Pancreas (tissue), 10 donors: Measurements from ENCODE around the gene FKBP10. TPM values are rescaled to one million over a fixed set of nuclear protein-coding genes. Genes with fewer than 3 reads are reported as not detected.
"Not testable (repeated sequence)": the region's sequence is repeated elsewhere in the genome, so short reads cannot be mapped to it uniquely, and the experiment has no call there.

Experiments
- ATAC-seq, 4 donors: fragments of 200-7000 bp; cut with Tn5 transposase; one replicate each; pipeline versions ENCODE4 v1.8.0 to v1.9.1; 2020; ENCODE audit warnings: mild to moderate bottlenecking in 4 of 4, moderate library complexity in 4 of 4
- DNase-seq, 6 donors: peaks; one replicate each; pipeline ENCODE4 v3.0.0-alpha.2; 2020
- FAIRE-seq: peaks from 2 replicates; lab custom pipeline; 2012; peaks lifted over from hg19 to GRCh38; lab: Jason Lieb, UNC
- H3K27ac ChIP-seq, 4 donors: fragments of 200-600 bp; sonication (generic); 1 replicate in 3 of 4; 2 replicates in 1 of 4; pipeline versions ENCODE4 v1.5.0 to v1.8.0; 2020
- H3K27me3 ChIP-seq, 4 donors: fragments of 200-600 bp; one replicate each; pipeline ENCODE4 v1.8.0; 2021
- H3K36me3 ChIP-seq, 3 donors: fragments of 200-600 bp; sonication (generic) in 1 of 3; one replicate each; pipeline versions ENCODE4 v1.5.0 to v1.8.0; 2020 to 2021
- H3K4me1 ChIP-seq, 3 donors: fragments of 200-600 bp; one replicate each; pipeline ENCODE4 v1.8.0; 2021
- H3K4me3 ChIP-seq, 4 donors: fragments of 200-600 bp; sonication (generic) in 2 of 4; one replicate each; pipeline versions ENCODE4 v1.5.0 to v1.8.0; 2020 to 2021
- H3K9me3 ChIP-seq, 4 donors: fragments of 200-600 bp; one replicate each; pipeline ENCODE4 v1.8.0; 2021
- CTCF ChIP-seq, 4 donors: fragments of 200-600 bp; sonication (generic) in 3 of 4; IDR thresholded peaks; one replicate each; pipeline versions ENCODE4 v1.5.0 to v1.8.0; 2021; ENCODE audit warnings: antibody characterized with exemption in 4 of 4
- WGBS, 2 donors: extraction: QIAGEN DNeasy Blood & Tissue Kit; methylation state at CpG; one replicate each; pipeline ENCODE4 v1.1.7; 2013; 5-methylcytosine and 5-hydroxymethylcytosine counted together
- intact Hi-C, 3 donors: fragments of 100-400 bp; cut with DNase I; formaldehyde crosslinking; loops; one replicate each; pipeline versions ENCODE4 v1.11.1 to v1.14.2; 2022
- polyA plus RNA-seq, 2 donors: library from polyadenylated mRNA; stranded (reverse); fragments of 200-250 nt; gene quantifications; one replicate each; pipeline ENCODE4 v1.2.3, GENCODE V29; 2013
- total RNA-seq, 6 donors: library from RNA; stranded (reverse); fragmentation: NEBNext Ultra II Directional in 4 of 6; extraction: Animal tissue kit (Norgen Biotek cat#: 25700) in 4 of 6; gene quantifications; one replicate each; pipeline versions ENCODE4 v1.2.1 to v1.2.4, GENCODE V29; 2021 to 2023
- donor health status: healthy with polysubstance abuse.
- donor health status: DM: no; HTN: no; CAD: no; lungs with moderate emphysema.
- donor health status: DM: no; HTN: no; CAD: no.
- donor health status: control.
- donor health status: control.
- donor health status: Bipolar disorder and iron deficiency.
- donor health status: DM: yes; HTN: yes; CAD: no.
- donor health status: DM: no; HTN: no; CAD: no.
- donor health status: DM: no; HTN: no; CAD: no.
- donor health status: DM: yes; HTN: yes; CAD: no.

The FKBP10 gene
- total and polyA plus RNA-seq, 8 donors = 4.5 to 35.3 (median 11.7) TPM

DNA sequence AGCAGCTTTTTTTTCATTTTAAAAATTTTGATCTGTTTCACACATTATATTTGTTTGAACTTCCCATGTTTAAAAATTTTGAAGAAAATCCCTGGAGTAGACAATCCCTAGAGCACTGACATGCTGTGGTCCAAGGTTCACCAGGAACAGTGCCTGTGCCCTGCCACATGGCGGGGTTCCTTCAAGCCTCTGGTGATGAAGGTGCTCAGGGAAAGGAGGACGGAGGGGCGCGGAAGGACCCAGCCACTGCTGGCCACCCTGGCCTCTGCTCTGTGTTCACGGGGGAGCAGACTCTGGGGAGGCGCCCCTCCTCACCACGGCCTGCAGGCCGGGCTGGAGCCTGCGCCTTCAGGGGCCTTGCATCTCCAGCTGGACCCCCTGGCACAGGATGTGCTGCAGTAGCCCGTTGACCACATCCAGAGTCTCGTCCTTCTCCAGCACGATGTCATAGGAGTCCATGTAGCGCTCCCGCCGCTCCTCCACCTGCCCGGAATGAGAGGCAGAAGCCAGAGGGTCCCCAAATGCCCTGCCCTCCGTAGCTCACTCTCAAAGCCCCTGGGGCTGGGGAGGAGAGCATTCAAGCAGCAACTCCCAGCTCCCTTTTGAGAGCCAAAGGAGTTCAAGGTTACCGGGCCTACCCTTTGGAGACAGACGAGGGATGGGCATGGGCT lies 12.5 kb downstream of the FKBP10 start:
- FAIRE-seq (no peak), ATAC-seq (no peak), DNase-seq (peak in 2 of 6 donors; percentile 34 to 47)
- Histone ChIP-seq H3K4me1 (no peaks in the 10 kb centered on the region), H3K9me3 (no peaks in the 10 kb centered on the region), H3K27me3 (no peaks in the 10 kb centered on the region), H3K4me3 (no peak overlapping the region), H3K27ac (no peak overlapping the region), H3K36me3 (peaks cover 0 to 45% (median 6%) of the 10 kb centered on the region in 3 donors)
- WGBS, 2 donors = 89 to 94% methylated on average over 19 of the region's 19 CpGs
- no peak for TF ChIP-seq CTCF (IDR thresholded peaks at IDR 0.05)
- intact Hi-C loops = no loop called here

GRCh38 chr17:41829961-41830360 lies 17.2 kb downstream of the FKBP10 start:
- H3K4me1 ChIP-seq, H3K27ac ChIP-seq, FAIRE-seq, intact Hi-C loops, H3K27me3 ChIP-seq, ATAC-seq, H3K9me3 ChIP-seq, H3K4me3 ChIP-seq: not testable (repeated sequence)
- WGBS, 2 donors = 81 to 82% methylated on average over 10 of the region's 10 CpGs
- H3K36me3 ChIP-seq = peaks cover 0 to 52% (median 6%) of the 10 kb centered on the region in 3 donors
- DNase-seq = peak in 2 of 6 donors; percentile 12 to 18

- H3K27me3 ChIP-seq = no peaks in the 10 kb centered on the region
- WGBS, 2 donors = 10 to 11% methylated on average over 13 of the region's 13 CpGs
- no peak for TF ChIP-seq CTCF (IDR thresholded peaks at IDR 0.05)
- peak overlapping the region; percentile 56 to 93 (median 84) for H3K4me3 ChIP-seq
- no peak for FAIRE-seq
- intact Hi-C loops = no loop called here
- peak; percentile 17 to 51 (median 49) for ATAC-seq
- H3K36me3 ChIP-seq = peaks cover 0 to 12% (median 0%) of the 10 kb centered on the region in 3 donors
- H3K27ac ChIP-seq = peak overlapping the region in 2 of 4 donors; percentile 4 to 44
- no peak for DNase-seq
- H3K4me1 ChIP-seq = peaks cover 0 to 5% (median 5%) of the 10 kb centered on the region in 3 donors
- H3K9me3 ChIP-seq = no peaks in the 10 kb centered on the region
Measured at GRCh38 chr17:41835214-41835799, 22.5 kb downstream of the FKBP10 start.

GRCh38 chr17:41835800-41836549 lies 23.2 kb downstream of the FKBP10 start, which contains the start of gene NT5C3B:
NT5C3B (minus strand) TSS chr17:41836232; CDS start chr17:41836193, 39 bp downstream.
- Histone ChIP-seq H3K4me3 (peak within 1 kb of the TSS; percentile 56 to 93 (median 84)), H3K27me3 (no peaks in the 10 kb centered on the region), H3K36me3 (peaks cover 0 to 12% (median 0%) of the 10 kb centered on the region in 3 donors), H3K4me1 (peaks cover 0 to 5% (median 5%) of the 10 kb centered on the region in 3 donors), H3K9me3 (no peaks in the 10 kb centered on the region), H3K27ac (peak within 1 kb of the TSS in 3 of 4 donors; percentile 4 to 44 (median 17))
- intact Hi-C loops = no loop called here
- 1% methylated on average over 55 to 72 of the region's 72 CpGs for WGBS, 2 donors
- no peak for TF ChIP-seq CTCF (IDR thresholded peaks at IDR 0.05)
- FAIRE-seq = no peak
- peak; percentile 58 to 87 (median 74) for DNase-seq
- peak; percentile 94 to 98 (median 96) for ATAC-seq
